Fibroblast of lung (primary cell): ENCODE data around the gene MEDAG.

ENCODE experiments used
- EZH2 ChIP-seq: IDR thresholded peaks from 2 replicates; pipeline ENCODE4 v1.5.1; 2012; ENCODE audit warnings: low read length, control low read depth, mild to moderate bottlenecking; ENCODE audit errors: missing control alignments
- TF ChIP-seq, protein P1 (sequence below), 2 donors: IDR thresholded peaks in 1 of 2; conservative IDR thresholded peaks in 1 of 2; 1 replicate in 1 of 2; 2 replicates in 1 of 2; pipeline ENCODE4 v1.5.1; 2011 to 2012; ENCODE audit warnings: low read length in 2 of 2, control low read depth in 1 of 2, inconsistent platforms in 1 of 2, low read depth in 1 of 2, mild to moderate bottlenecking in 1 of 2

GRCh38 chr13:30920162-30920909 is 14.3 kb downstream of the MEDAG start:
- TF ChIP-seq, protein P1, sequence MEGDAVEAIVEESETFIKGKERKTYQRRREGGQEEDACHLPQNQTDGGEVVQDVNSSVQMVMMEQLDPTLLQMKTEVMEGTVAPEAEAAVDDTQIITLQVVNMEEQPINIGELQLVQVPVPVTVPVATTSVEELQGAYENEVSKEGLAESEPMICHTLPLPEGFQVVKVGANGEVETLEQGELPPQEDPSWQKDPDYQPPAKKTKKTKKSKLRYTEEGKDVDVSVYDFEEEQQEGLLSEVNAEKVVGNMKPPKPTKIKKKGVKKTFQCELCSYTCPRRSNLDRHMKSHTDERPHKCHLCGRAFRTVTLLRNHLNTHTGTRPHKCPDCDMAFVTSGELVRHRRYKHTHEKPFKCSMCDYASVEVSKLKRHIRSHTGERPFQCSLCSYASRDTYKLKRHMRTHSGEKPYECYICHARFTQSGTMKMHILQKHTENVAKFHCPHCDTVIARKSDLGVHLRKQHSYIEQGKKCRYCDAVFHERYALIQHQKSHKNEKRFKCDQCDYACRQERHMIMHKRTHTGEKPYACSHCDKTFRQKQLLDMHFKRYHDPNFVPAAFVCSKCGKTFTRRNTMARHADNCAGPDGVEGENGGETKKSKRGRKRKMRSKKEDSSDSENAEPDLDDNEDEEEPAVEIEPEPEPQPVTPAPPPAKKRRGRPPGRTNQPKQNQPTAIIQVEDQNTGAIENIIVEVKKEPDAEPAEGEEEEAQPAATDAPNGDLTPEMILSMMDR (conservative IDR thresholded peaks at IDR 0.05 in 1 of 2, IDR thresholded peaks at IDR 0.05 in 1 of 2; ENCODE audit: low read depth in 1 of 2, low read length in 2 of 2), result no peak
- no peak for TF ChIP-seq EZH2
